Mesodermal cell (in vitro differentiated cells): ENCODE results near the gene SELENOH.

Source experiments
- H3K27ac ChIP-seq: 2 replicates; pipeline ENCODE4 v1.7.0; 2013; ENCODE audit warnings: mild to moderate bottlenecking, low read depth, low read length, moderate library complexity; ENCODE audit not compliant: severe bottlenecking
- H3K36me3 ChIP-seq: 2 replicates; pipeline ENCODE4 v1.7.1; 2013; ENCODE audit warnings: mild to moderate bottlenecking, low read length, moderate library complexity; ENCODE audit not compliant: control insufficient read depth, insufficient read depth
- H3K4me1 ChIP-seq: one replicate; pipeline ENCODE4 v1.7.1; 2013; ENCODE audit warnings: mild to moderate bottlenecking, low read length; ENCODE audit not compliant: insufficient read depth, control insufficient read depth, poor library complexity, severe bottlenecking
- H3K4me3 ChIP-seq: 2 replicates; pipeline ENCODE4 v1.7.0; 2013; ENCODE audit warnings: low read length, control low read depth, mild to moderate bottlenecking; ENCODE audit not compliant: insufficient read depth, poor library complexity, severe bottlenecking; ENCODE audit errors: extremely low read depth
- H3K9me3 ChIP-seq: 2 replicates; pipeline ENCODE4 v1.7.1; 2013; ENCODE audit warnings: mild to moderate bottlenecking, low read length, moderate library complexity; ENCODE audit not compliant: control insufficient read depth

Gene SELENOH

DNA sequence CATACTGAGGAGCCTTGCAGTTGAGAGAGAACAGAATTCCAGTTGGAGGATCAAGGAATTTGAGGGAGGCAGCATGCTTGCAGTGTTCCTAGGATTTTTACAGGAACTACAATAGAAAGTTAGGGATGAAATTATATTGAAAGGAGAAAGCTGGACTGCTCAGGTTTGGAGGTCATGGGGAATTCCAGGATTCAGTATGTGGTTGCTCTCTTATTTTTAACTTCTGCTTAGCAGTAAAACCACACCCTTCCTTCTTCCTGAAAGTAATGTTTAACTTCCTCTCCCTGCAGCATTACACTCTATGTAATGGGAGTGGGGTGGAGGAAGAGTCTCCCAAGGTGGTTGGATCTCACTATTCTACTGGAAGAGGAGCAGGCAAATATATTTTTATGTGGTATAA is 51.6 kb downstream of the SELENOH start:
- Histone ChIP-seq H3K4me3 (no peak overlapping the region), H3K9me3 (no peaks in the 10 kb centered on the region), H3K4me1 (peaks cover 35% of the 10 kb centered on the region), H3K36me3 (peaks cover 85% of the 10 kb centered on the region), H3K27ac (no peak overlapping the region)
